Thyroid gland (tissue), 4 donors: ENCODE results near the gene MORN1. TPM values are rescaled to one million over a fixed set of nuclear protein-coding genes. Genes with fewer than 3 reads are reported as not detected.

ENCODE experiments used
- DNase-seq, 2 donors: peaks; one replicate each; pipeline ENCODE4 v3.0.0-alpha.2; 2019
- H3K27ac ChIP-seq, 3 donors: fragments of 200-600 bp; sonication (generic); 1 replicate in 2 of 3; 2 replicates in 1 of 3; pipeline ENCODE4 v1.5.1; 2016 to 2019; ENCODE audit warnings: mild to moderate bottlenecking in 1 of 3, moderate library complexity in 1 of 3
- H3K27me3 ChIP-seq: fragments of 200-600 bp; sonication (generic); one replicate; pipeline ENCODE4 v1.5.1; 2019
- H3K36me3 ChIP-seq, 2 donors: fragments of 200-600 bp; sonication (generic); one replicate each; pipeline ENCODE4 v1.5.1; 2016 to 2019
- H3K4me1 ChIP-seq, 2 donors: fragments of 200-600 bp; sonication (generic); one replicate each; pipeline ENCODE4 v1.5.1; 2017 to 2019
- H3K4me3 ChIP-seq, 3 donors: fragments of 200-600 bp; sonication (generic); replicated peaks in 1 of 3; 1 replicate in 2 of 3; 2 replicates in 1 of 3; pipeline ENCODE4 v1.5.1; 2016; ENCODE audit warnings: mild to moderate bottlenecking in 1 of 3
- H3K9me3 ChIP-seq: fragments of 200-600 bp; sonication (generic); one replicate; pipeline ENCODE4 v1.5.1; 2017
- POLR2A ChIP-seq, 2 donors: fragments of 450-650 bp; IDR thresholded peaks; one replicate each; pipeline ENCODE4 v1.6.1; 2017; ENCODE audit warnings: antibody characterized with exemption in 2 of 2, mild to moderate bottlenecking in 2 of 2, moderate library complexity in 1 of 2
- WGBS, 2 donors: methylation state at CpG; one replicate each; pipeline ENCODE4 v1.1.5; 2017; 5-methylcytosine and 5-hydroxymethylcytosine counted together
- intact Hi-C: fragments of 100-400 bp; cut with DNase I; formaldehyde crosslinking; loops from one replicate; pipeline ENCODE4 v1.15.1; 2023
- total RNA-seq, 4 donors: library from RNA; depleted of rRNA; stranded (reverse); fragments of >200 nt; gene quantifications; one replicate each; pipeline ENCODE4 v1.2.3, GENCODE V29; 2016
- TF ChIP-seq, protein P1 (sequence below), 6 experiments: fragments of 200-600 bp in 3 of 6; fragments of 450-650 bp in 3 of 6; sonication (generic) in 3 of 6; IDR thresholded peaks; one replicate each; pipeline ENCODE4 v1.5.1; 2016 to 2019; ENCODE audit warnings: antibody characterized with exemption in 6 of 6, mild to moderate bottlenecking in 2 of 6, inconsistent platforms in 1 of 6, moderate library complexity in 1 of 6

MORN1 gene
- total RNA-seq, 4 donors from 2014 or later, result 23.3 to 45.3 (median 33.8) TPM

- Histone ChIP-seq H3K9me3 (no peaks in the 10 kb centered on the region), H3K4me1 (no peaks in the 10 kb centered on the region), H3K27me3 (no peaks in the 10 kb centered on the region), H3K36me3 (no peaks in the 10 kb centered on the region), H3K27ac (no peak overlapping the region), H3K4me3 (no peak overlapping the region)
- peak in 1 of 2 donors; percentile 1 for DNase-seq
- TF ChIP-seq, protein P1, sequence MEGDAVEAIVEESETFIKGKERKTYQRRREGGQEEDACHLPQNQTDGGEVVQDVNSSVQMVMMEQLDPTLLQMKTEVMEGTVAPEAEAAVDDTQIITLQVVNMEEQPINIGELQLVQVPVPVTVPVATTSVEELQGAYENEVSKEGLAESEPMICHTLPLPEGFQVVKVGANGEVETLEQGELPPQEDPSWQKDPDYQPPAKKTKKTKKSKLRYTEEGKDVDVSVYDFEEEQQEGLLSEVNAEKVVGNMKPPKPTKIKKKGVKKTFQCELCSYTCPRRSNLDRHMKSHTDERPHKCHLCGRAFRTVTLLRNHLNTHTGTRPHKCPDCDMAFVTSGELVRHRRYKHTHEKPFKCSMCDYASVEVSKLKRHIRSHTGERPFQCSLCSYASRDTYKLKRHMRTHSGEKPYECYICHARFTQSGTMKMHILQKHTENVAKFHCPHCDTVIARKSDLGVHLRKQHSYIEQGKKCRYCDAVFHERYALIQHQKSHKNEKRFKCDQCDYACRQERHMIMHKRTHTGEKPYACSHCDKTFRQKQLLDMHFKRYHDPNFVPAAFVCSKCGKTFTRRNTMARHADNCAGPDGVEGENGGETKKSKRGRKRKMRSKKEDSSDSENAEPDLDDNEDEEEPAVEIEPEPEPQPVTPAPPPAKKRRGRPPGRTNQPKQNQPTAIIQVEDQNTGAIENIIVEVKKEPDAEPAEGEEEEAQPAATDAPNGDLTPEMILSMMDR (IDR thresholded peaks at IDR 0.05), result no peak
- no peak for TF ChIP-seq POLR2A (IDR thresholded peaks at IDR 0.05)
- 92 to 93% methylated on average over 5 to 7 of the region's 20 CpGs for WGBS, 2 donors
- intact Hi-C loops, result no loop called here
Observed at GRCh38 chr1:2373551-2374251, 17.7 kb downstream of the MORN1 start.

DNA sequence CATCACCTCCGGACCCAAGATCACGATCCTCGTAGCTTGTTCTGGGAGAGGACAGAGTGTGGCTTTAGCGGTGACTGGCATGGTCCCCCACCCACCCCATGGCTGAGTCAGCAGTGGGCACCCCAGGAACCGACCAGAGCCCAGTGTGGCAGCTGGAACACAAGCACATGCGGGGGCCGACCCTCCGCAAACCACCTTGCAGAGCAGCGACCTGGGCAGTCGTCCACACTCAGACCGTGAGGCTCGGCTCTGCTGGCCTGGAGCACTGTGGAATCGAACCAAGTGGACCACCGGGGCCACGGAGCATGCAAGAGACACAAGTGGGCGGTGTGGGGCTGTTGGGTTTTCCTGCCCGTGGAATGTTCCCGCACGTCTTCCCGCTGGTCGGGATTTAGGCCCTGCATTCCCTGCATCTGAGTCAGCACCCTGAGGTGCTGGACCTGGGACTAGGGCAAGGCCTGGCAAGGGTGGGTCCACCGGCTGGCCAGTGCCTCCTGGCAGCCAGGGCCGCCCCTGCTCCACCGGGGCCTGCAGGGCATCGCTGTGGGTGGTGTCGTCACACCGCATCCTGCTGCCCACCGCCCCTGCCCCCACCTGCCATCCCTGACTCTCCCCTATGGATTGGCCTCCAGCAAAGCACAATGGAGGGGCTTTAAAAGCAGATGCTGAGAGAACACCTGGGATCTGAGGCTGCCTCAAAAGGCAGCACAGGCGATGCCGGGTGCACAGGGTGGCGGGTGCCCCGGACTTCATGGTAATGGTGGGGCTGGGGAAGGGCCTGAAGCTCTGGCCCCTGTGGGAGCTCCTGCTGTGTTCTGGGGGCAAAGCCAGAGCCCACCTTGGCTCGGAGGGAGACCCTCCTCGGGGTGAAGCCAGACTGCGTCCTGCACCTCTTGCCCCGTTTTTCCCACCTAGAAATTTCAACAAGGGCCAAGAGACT, 18.5 kb downstream of the MORN1 start:
- Histone ChIP-seq H3K27ac (no peak overlapping the region), H3K9me3 (no peaks in the 10 kb centered on the region), H3K4me3 (no peak overlapping the region), H3K27me3 (no peaks in the 10 kb centered on the region), H3K36me3 (no peaks in the 10 kb centered on the region), H3K4me1 (no peaks in the 10 kb centered on the region)
- no peak for TF ChIP-seq POLR2A (IDR thresholded peaks at IDR 0.05)
- TF ChIP-seq, protein P1 (IDR thresholded peaks at IDR 0.05), result no peak
- intact Hi-C loops, result no loop called here
- no peak for DNase-seq
- WGBS, 2 donors, result 97% methylated on average over 14 to 18 of the region's 36 CpGs

- Histone ChIP-seq H3K9me3 (no peaks in the 10 kb centered on the region), H3K27me3 (no peaks in the 10 kb centered on the region), H3K36me3 (no peaks in the 10 kb centered on the region), H3K4me1 (no peaks in the 10 kb centered on the region), H3K27ac (no peak overlapping the region), H3K4me3 (no peak overlapping the region)
- no peak for DNase-seq
- intact Hi-C loops, result no loop called here
- TF ChIP-seq, protein P1 (IDR thresholded peaks at IDR 0.05), result no peak
- 97% methylated on average over 8 of the region's 8 CpGs for WGBS, 2 donors
Observed at GRCh38 chr1:2368053-2368744, 23.2 kb downstream of the MORN1 start.

- 98 to 100% methylated on average over 2 of the region's 2 CpGs for WGBS, 2 donors
- DNase-seq, result no peak
- no peak for TF ChIP-seq POLR2A (IDR thresholded peaks at IDR 0.05)
- TF ChIP-seq, protein P1 (IDR thresholded peaks at IDR 0.05), result no peak
- H3K9me3 ChIP-seq, result no peaks in the 10 kb centered on the region
- intact Hi-C loops, result no loop called here
- H3K4me3 ChIP-seq, result no peak overlapping the region
- H3K27me3 ChIP-seq, result no peaks in the 10 kb centered on the region
- no peaks in the 10 kb centered on the region for H3K36me3 ChIP-seq
- H3K4me1 ChIP-seq, result peaks cover 3 to 9% of the 10 kb centered on the region in 2 donors
- no peak overlapping the region for H3K27ac ChIP-seq
Observed at GRCh38 chr1:2363847-2364513, 27.4 kb downstream of the MORN1 start.
